PC-3 (cell line): ENCODE measurements around the gene RNH1. TPM values are rescaled to one million over a fixed set of nuclear protein-coding genes. Genes with fewer than 3 reads are reported as not detected.

ENCODE experiments used
- ATAC-seq: fragments of 200-7000 bp; cut with Tn5 transposase; 2 replicates; pipeline ENCODE4 v1.9.1; 2020; ENCODE audit warnings: mild to moderate bottlenecking, moderate library complexity
- BruUV-seq: library from RNA; stranded (reverse); fragments of 400-500 nt; replicated peaks from 2 replicates; lab custom pipeline; 2021; lab: Mats Ljungman, UMichigan
- CTCF ChIA-PET: fragments of 300-600 bp; sonication (Branson Sonifier 250); formaldehyde crosslinking; loops from one replicate; lab custom pipeline; 2022; ENCODE audit warnings: antibody characterized with exemption; lab: Charles Lee
- POLR2A ChIA-PET: fragments of 300-600 bp; sonication (Branson Sonifier 250); formaldehyde crosslinking; loops from one replicate; lab custom pipeline; 2022; ENCODE audit warnings: antibody characterized with exemption; ENCODE audit not compliant: unreplicated experiment; lab: Charles Lee
- DNase-seq: peaks from one replicate; pipeline ENCODE4 v3.0.0-alpha.2; 2015
- H2AFZ ChIP-seq: fragments of 300-600 bp; sonication (generic); 2 replicates; pipeline ENCODE4 v1.6.0; 2016; ENCODE audit warnings: antibody characterized with exemption, low read length
- H3F3A ChIP-seq: fragments of 300-600 bp; sonication (generic); one replicate; pipeline ENCODE4 v1.6.0; 2017; ENCODE audit warnings: antibody characterized with exemption, low read length, control low read depth, mild to moderate bottlenecking; ENCODE audit not compliant: unreplicated experiment
- H3K27ac ChIP-seq: fragments of 300-600 bp; sonication (generic); 2 replicates; pipeline ENCODE4 v1.5.1; 2016; ENCODE audit warnings: mild to moderate bottlenecking, low read length
- H3K27me3 ChIP-seq: fragments of 300-600 bp; sonication (generic); 2 replicates; pipeline ENCODE4 v1.6.1; 2016; ENCODE audit warnings: low read length, mixed read lengths
- H3K36me3 ChIP-seq: fragments of 300-600 bp; sonication (generic); 2 replicates; pipeline ENCODE4 v1.6.1; 2016; ENCODE audit warnings: low read depth, mixed run types, low read length, mixed read lengths
- H3K4me1 ChIP-seq: fragments of 300-600 bp; sonication (generic); 2 replicates; pipeline ENCODE4 v1.5.1; 2016; ENCODE audit warnings: low read length; ENCODE audit not compliant: insufficient read depth
- H3K4me2 ChIP-seq: fragments of 300-600 bp; sonication (generic); 2 replicates; pipeline ENCODE4 v1.6.0; 2016; ENCODE audit warnings: low read length
- H3K4me3 ChIP-seq: fragments of 300-600 bp; sonication (generic); 2 replicates; pipeline ENCODE4 v1.5.1; 2016; ENCODE audit warnings: mild to moderate bottlenecking, low read length, mixed read lengths
- H3K79me2 ChIP-seq: fragments of 300-600 bp; sonication (generic); 2 replicates; pipeline ENCODE4 v1.6.1; 2017; ENCODE audit warnings: low read length, mixed read lengths
- H3K9ac ChIP-seq: fragments of 300-600 bp; sonication (generic); 2 replicates; pipeline ENCODE4 v1.6.0; 2016; ENCODE audit warnings: mild to moderate bottlenecking, low read length
- H3K9me2 ChIP-seq: fragments of 300-600 bp; sonication (generic); replicated peaks from 2 replicates; pipeline ENCODE4 v1.6.1; 2016; ENCODE audit warnings: mixed run types, low read length, mixed read lengths
- H3K9me3 ChIP-seq: fragments of 300-600 bp; sonication (generic); 2 replicates; pipeline ENCODE4 v1.6.1; 2016; ENCODE audit warnings: low read length, mixed read lengths
- H4K20me1 ChIP-seq: fragments of 300-600 bp; sonication (generic); 2 replicates; pipeline ENCODE4 v1.6.1; 2016; ENCODE audit warnings: low read length, mixed read lengths
- CTCF ChIP-seq: fragments of 300-600 bp; sonication (generic); conservative IDR thresholded peaks from 2 replicates; pipeline ENCODE4 v1.5.1; 2017; ENCODE audit warnings: antibody characterized with exemption, low read depth, mild to moderate bottlenecking, low read length
- EZH2 ChIP-seq: fragments of 300-600 bp; sonication (generic); IDR thresholded peaks from one replicate; pipeline ENCODE4 v1.6.1; 2017; ENCODE audit warnings: antibody characterized with exemption, mild to moderate bottlenecking, low read length; ENCODE audit not compliant: unreplicated experiment
- EZH2phosphoT487 ChIP-seq: fragments of 300-600 bp; sonication (generic); IDR thresholded peaks from 2 replicates; pipeline ENCODE4 v1.6.1; 2018; ENCODE audit warnings: mild to moderate bottlenecking, antibody characterized with exemption, low read length, borderline replicate concordance
- intact Hi-C: fragments of 100-400 bp; cut with micrococcal nuclease; formaldehyde crosslinking; loops from 2 replicates; pipeline ENCODE4 v1.9.0; 2023
- total RNA-seq: library from RNA; depleted of rRNA; stranded (reverse); fragments of >200 nt; gene quantifications from 2 replicates; pipeline ENCODE4 v1.2.3, GENCODE V29; 2014

Gene RNH1
- total RNA-seq, 1 experiment from 2014 or later = 258 TPM

DNA sequence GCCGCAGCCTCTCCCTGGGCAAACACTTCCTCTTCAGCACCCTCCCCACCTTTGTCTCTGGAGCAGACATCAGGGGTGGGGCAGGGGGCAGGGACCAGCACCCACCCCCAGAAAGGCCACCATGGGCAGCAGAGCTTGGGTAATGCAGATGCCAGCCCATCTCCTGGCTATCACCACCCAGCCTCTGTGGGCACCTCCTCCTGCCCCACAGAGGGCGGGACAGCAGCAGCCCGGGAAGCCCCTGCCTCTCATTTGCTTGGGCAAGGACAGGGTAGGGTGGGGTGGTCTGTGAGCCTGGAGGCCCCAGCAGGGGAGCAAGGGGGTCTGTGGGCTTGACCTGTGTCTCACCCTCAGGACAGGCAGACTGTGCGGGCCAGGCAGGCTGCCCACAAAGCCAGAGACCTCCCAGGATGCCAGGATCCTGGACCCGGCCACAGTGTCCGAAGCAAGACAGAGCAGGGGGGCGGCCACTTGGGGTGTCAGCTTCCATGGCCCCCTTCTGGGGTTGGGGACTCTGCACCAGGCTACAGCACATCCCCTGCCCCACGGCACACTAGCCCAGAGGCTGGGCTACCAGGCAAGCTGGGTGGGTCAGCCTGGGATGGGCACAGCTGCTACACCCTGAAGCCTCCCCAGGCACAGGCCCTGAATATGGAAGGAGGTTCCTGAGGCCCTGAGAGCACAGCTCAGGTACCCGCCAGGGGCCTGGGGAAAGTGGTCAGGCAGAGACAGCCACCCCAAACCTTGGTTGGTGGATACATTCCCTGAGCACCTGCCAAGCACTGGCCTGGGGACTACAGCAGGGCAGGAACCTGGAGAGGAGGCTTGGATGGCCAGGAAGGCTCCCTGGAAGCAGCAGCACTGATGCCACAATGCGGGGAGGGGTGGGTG is 4.5 kb downstream of the RNH1 start:
- Histone ChIP-seq H3K4me1 (peaks cover 12% of the 10 kb centered on the region), H2AFZ (no peak overlapping the region), H3K79me2 (peaks cover 34% of the 10 kb centered on the region), H3K27me3 (no peaks in the 10 kb centered on the region), H4K20me1 (no peaks in the 10 kb centered on the region), H3K36me3 (peaks cover 15% of the 10 kb centered on the region), H3K9me2 (no peaks in the 10 kb centered on the region), H3K9ac (no peak overlapping the region), H3K4me2 (no peak overlapping the region), H3K9me3 (no peaks in the 10 kb centered on the region), H3F3A (no peaks in the 10 kb centered on the region), H3K4me3 (no peak overlapping the region), H3K27ac (no peak overlapping the region)
- intact Hi-C loops = no loop called here
- ChIA-PET CTCF (no interaction called here), POLR2A (no interaction called here)
- no peak for DNase-seq
- BruUV-seq = no TSS peak
- no peak for ATAC-seq
- TF ChIP-seq EZH2 (no peak), EZH2phosphoT487 (no peak), CTCF (no peak)

GRCh38 chr11:501683-502287 is 5.3 kb downstream of the RNH1 start:
- Histone ChIP-seq H3K9me2 (no peaks in the 10 kb centered on the region), H3K9me3 (no peaks in the 10 kb centered on the region), H2AFZ (no peak overlapping the region), H3K9ac (no peak overlapping the region), H3K4me2 (no peak overlapping the region), H3F3A (no peaks in the 10 kb centered on the region), H3K27ac (no peak overlapping the region), H3K4me3 (no peak overlapping the region), H3K27me3 (no peaks in the 10 kb centered on the region), H3K79me2 (peaks cover 32% of the 10 kb centered on the region), H4K20me1 (no peaks in the 10 kb centered on the region), H3K4me1 (peaks cover 12% of the 10 kb centered on the region), H3K36me3 (peaks cover 21% of the 10 kb centered on the region)
- no TSS peak for BruUV-seq
- intact Hi-C loops = no loop called here
- CTCF ChIA-PET = no interaction called here
- no peak for DNase-seq
- TF ChIP-seq CTCF (no peak), EZH2phosphoT487 (no peak)
- POLR2A ChIA-PET = no interaction called here
- ATAC-seq = no peak
